C4-2B (cell line): Measurements from ENCODE around the gene NLRP4.
"Not testable (repeated sequence)": the region's sequence is repeated elsewhere in the genome, so short reads cannot be mapped to it uniquely, and the experiment has no call there.

Source experiments
- H3K27ac ChIP-seq: fragments of 450-650 bp; 2 replicates; pipeline ENCODE4 v1.5.1; 2017
- CTCF ChIP-seq: fragments of 450-650 bp; conservative IDR thresholded peaks from 2 replicates; pipeline ENCODE4 v1.5.1; 2017; ENCODE audit warnings: mild to moderate bottlenecking
- ZFX ChIP-seq: fragments of 450-650 bp; IDR thresholded peaks from 2 replicates; pipeline ENCODE4 v1.6.1; 2017

NLRP4 gene

GRCh38 chr19:55907746-55908145 is 71.4 kb downstream of the NLRP4 start:
- no peak overlapping the region for H3K27ac ChIP-seq
- TF ChIP-seq ZFX (no peak), CTCF (no peak)

- no peak overlapping the region for H3K27ac ChIP-seq
- TF ChIP-seq CTCF (no peak), ZFX (no peak)
These were observed 73.5 kb downstream of the NLRP4 start for GRCh38 chr19:55909801-55910200.

- no peak for TF ChIP-seq CTCF
- no peak for TF ChIP-seq ZFX
- H3K27ac ChIP-seq: no peak overlapping the region
These were observed 76.6 kb downstream of the NLRP4 start for GRCh38 chr19:55912916-55913315.

- no peak overlapping the region for H3K27ac ChIP-seq
- TF ChIP-seq CTCF (peak; percentile 61), ZFX (no peak)
These were observed 77.4 kb downstream of the NLRP4 start for GRCh38 chr19:55913643-55914268.

GRCh38 chr19:55923556-55923955 is 87.2 kb downstream of the NLRP4 start:
- no peak overlapping the region for H3K27ac ChIP-seq
- no peak for TF ChIP-seq ZFX
- no peak for TF ChIP-seq CTCF

- no peak overlapping the region for H3K27ac ChIP-seq
- TF ChIP-seq ZFX (no peak), CTCF (no peak)
These were observed 91.7 kb downstream of the NLRP4 start for GRCh38 chr19:55927991-55928390.

GRCh38 chr19:55929258-55929657 is 92.9 kb downstream of the NLRP4 start:
- H3K27ac ChIP-seq: not testable (repeated sequence)

GRCh38 chr19:55930996-55931515 is 94.7 kb downstream of the NLRP4 start:
- no peak overlapping the region for H3K27ac ChIP-seq
- no peak for TF ChIP-seq CTCF
- TF ChIP-seq ZFX: no peak
